Renal cortex interstitium (tissue), 11 donors: Measurements from ENCODE around the gene VASP. TPM values are rescaled to one million over a fixed set of nuclear protein-coding genes. Genes with fewer than 3 reads are reported as not detected.

Experiments used
- DNase-seq, 11 donors: peaks; one replicate each; pipeline ENCODE4 v3.0.0-alpha.2; 2013; ENCODE audit warnings: low read depth in 9 of 11, low spot score in 4 of 11; ENCODE audit errors: extremely low read depth in 1 of 11
- polyA plus RNA-seq, 3 donors: library from polyadenylated mRNA; unstranded; fragments of 120-200 nt; gene quantifications; one replicate each; pipeline ENCODE4 v1.2.1, GENCODE V29; 2013; ENCODE audit not compliant: insufficient read length in 3 of 3

VASP gene
- polyA plus RNA-seq, 3 donors = 49.0 to 57.7 (median 50.5) TPM

DNA sequence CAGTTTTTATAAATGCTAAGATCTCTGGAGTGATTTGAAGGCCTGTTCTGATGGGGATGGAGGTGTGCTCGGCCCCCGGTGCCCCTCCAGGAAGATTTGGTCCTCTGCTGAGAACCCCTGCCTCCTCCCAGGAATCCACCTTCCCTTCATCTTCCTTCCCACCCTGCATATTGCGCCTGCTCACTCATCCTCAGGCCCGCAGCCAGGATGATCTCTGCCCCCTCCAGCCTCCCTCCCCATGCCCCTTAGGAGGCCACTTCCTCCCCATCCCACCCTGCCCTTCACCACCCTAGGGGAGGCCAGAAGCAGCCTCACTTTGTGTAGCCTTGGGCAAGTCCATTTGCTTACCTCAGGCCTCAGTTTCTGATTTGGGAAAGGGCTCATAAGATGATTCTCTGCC lies 19.7 kb downstream of the VASP start:
- DNase-seq = no peak

DNA sequence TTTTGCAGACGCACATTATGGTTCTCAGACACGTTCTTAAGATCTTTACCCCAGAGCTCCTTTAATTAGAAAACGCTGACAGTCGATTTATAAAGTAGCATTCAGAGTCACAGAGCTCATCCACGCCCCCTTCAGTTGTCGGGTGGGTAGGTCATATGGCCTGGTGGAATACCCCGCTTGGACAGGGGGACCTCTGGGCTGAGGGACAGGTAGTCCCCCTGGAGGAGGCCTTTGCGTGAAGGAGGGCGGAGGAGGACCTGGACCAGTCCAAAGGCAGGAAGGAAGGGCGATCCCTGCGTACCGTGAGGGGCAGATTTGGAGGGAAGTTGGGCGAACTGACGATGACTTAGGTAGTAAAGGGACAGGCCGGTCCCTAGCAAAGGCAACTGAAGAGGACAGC lies 20.5 kb downstream of the VASP start:
- DNase-seq = no peak

GRCh38 chr19:45528149-45528743 lies 21.0 kb downstream of the VASP start:
- DNase-seq = no peak

DNA sequence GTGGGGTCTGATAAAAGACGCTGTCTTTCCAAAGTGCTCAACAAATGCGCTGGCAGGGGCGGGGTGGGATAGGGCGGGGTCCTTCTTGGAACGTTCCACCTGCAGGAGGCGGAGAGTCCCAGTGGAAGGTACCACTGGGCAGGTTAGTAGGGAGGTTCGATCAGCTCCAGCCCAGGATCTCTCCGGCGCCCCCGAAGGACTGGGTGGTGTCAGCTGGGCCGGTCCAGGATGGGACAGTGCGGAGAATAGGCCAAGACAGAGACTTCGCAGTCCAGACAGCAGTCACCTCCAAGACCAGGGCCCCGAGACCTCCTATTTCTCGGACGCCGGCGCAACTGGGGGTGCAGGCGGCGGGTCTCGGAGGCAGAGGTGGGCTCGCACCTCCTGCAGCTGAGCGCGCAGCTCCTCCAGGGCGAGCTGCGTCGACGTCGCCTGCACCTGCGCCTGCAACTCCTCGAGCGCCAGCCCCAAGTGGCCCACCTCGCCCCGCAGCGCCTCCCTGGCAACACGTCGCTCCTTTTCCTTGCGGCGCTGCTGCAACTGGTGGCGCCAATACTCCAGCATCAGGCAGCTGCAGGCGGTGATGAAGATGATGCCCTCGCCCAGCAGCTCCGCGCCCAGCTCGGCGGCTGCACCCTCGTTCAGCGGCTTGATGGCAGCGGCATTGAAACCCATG lies 21.6 kb downstream of the VASP start:
- peak in 1 of 11 donors; percentile 22 for DNase-seq

DNA sequence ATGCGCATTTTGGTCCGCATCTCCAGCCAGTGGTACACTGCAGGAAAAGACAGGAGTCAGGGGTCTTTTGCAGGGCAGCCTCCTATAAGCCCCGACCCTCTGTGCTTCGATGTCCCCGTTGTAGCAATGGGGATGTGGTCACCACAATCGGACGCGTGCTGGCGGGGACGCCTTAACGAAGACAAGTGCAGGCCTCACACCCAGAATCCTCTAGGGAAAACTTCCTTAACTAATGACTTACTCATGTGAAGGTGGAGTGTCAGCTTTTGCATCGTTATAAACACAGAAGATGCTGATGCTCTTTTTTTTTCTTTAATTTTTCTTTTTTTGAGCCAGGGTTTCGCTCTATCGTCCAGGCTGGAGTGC lies 22.1 kb downstream of the VASP start:
- DNase-seq = no peak

DNA sequence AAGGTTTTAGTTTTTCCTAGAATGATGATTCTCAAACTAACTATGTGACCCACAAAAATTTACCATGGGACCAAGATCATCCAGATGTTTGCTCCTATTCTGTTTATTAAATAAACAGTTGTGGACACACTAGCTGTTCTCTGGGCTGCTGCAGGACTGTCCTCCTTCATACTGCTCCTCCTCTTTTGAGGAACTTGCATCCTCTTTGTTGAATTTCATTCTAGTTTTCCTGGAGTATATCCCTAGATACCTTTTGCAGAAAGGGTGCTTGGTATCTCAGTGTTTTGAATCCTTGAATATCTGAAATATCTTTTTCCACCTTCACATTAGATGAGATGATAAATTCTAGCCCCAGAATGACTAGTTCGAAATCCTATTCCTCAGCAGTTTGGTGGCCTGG lies 24.1 kb downstream of the VASP start:
- no peak for DNase-seq

GRCh38 chr19:45539459-45539858 lies 32.2 kb downstream of the VASP start:
- DNase-seq = no peak

DNA sequence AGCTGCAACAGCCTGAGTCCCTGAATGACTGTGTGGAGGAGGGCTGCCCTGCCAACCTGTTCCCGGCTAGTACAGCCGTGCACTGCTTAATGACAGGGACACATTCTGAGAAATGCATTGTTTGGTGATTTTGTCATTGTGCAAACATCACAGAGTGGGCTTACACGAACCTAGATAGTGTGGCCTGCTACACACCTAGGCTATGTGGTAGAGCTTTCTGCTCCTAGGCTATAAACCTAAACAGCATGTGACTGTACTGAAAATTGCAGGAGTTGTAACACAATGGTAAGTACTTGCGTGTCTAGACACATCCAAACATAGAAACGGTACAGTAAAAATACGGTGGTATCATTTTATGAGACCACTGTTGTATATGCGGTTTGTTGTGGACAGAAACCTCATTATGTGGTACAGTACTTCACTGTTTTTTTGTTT lies 35.0 kb downstream of the VASP start:
- DNase-seq = no peak

DNA sequence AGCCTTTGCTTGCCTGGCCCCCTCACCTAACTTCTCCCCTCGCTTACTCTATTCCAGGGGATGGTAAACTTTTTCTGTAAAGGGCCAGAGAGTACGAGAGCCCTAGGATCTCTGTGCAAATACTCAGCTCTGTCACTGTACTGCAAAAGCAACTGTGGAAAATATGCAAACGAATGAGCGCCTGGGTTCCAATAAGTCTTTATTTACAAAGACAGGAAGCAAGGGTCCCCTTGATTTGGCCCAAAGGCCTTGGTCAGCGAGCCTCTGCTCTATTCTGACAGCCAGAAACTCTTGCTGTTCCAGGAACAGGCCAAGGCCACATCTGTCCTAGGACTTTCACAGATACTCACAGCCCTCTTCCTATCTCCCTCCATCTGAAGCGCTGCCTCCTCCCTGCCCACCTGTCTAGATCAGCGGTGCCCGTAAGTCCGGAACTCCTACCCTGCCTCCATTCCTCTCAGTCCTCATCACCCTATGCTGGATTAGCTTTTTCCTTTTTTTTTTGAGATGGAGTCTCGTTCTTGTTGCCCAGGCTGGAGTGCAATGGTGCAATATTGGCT lies 40.0 kb downstream of the VASP start:
- DNase-seq = no peak

- no peak for DNase-seq
Observed at GRCh38 chr19:45547965-45548609, 40.8 kb downstream of the VASP start.

DNA sequence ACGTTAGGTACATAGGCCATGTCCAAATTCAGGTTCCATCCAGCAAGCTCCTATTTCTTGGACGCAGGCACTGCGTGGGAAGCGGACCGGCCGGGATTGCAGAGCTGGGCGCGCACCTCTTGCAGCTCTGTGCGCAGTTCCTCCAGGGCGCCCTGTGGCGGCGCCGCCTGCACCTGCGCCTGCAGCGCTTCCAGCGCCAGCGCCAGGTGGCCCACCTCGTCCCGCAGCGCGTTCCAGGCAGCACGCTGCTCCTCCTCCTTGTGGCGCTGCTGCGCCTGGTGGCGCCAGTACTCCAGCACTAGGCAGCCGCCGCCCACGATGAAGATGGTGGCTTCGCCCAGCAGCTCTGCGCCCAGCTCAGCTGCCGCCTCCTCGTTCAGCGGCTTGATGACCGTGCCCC lies 46.2 kb downstream of the VASP start:
- peak in 4 of 11 donors; percentile 38 to 59 (median 41) for DNase-seq

DNA sequence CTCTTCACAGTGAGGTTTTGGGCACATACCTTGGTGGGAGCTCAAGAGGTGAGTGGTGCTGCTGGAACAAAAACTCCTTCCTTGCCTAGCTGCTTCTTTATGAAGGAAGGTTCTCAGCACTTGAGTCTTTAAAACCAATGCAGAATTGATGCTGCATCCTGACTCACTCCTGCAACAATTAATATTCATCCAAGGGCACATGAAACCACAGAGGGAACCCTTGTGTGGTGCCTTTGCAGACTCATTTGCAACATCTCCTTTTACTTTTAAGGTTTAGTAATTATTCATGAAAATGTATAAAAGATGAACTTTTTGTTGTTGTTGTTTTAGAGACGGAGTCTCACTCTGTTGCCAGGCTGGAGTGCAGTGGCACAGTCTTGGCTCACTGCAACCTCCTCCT lies 47.2 kb downstream of the VASP start:
- DNase-seq = no peak

DNA sequence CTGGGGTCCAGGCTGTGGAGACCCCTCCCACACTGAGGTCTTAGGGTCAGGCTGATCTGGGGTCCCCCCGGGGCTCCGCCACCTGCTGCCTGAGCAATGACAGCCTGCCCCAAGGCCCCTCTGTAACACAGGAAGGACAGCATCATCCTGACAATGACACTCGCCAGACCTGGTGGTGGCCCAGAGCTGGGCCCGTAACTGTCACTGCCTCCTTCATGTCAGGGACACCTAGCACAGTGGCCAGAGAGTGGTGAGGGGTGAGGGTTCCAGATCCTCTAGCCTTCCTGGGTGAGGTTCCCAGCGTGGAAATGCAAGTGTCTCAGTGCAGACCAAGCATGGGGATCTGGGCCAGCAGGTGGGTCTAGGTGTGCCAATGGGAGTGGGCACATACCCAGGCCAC lies 49.6 kb downstream of the VASP start:
- DNase-seq = no peak

- peak in 3 of 11 donors; percentile 25 to 40 (median 30) for DNase-seq
Observed at GRCh38 chr19:45558399-45558878, 51.2 kb downstream of the VASP start.

DNA sequence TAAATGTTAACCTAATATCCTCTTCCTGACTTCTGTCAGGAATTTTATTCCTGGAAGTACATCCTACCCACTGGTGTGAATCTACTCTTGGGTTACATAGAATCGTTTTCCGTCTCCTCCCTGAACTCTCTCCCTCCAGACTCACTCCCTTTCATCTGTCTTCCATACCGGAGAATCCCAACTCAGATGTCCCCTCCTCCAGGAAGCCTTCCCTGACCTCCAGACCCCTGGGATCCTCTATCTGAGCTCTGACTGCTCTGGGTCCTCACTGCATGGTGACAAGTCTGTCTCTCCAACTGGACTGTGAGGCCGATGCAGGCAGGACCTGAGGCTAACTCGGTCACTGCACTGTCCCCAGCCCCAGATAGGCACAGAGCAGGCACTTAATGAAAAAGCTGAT lies 52.8 kb downstream of the VASP start:
- no peak for DNase-seq

- no peak for DNase-seq
Observed at GRCh38 chr19:45560686-45561085, 53.4 kb downstream of the VASP start.

DNA sequence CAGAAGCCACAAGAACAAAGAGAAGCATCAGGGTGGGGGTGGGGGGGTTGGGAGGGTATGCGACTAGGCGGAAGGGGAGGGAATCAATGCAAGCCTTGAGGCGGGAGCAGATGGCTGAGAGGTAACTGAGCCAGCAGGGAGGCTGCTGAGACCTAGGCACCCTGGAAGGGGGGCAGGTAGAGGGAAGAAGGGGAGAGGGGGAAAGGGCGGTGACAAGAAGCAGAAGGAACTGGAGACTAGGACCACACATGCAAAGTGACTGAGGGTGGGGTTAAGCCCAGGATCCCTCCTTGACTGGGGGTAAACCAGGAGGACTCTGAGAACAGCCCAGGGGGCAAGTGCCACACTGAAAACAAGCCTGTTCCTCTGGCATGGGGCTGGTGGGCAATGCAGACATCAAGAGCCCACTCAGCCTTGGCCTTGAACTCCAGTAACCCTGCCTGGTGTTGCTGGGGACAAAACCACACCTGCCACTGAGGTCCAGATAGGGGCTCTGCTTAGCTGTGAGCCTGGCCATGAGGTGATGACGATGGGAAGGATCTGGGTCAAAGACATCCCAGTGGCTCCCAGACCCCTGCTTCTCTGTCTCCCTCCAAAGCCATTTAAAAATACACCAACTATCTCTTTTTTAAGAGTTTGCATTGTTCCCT lies 57.0 kb downstream of the VASP start:
- no peak for DNase-seq

GRCh38 chr19:45567609-45568008 lies 60.3 kb downstream of the VASP start:
- no peak for DNase-seq

GRCh38 chr19:45568732-45569131 lies 61.5 kb downstream of the VASP start:
- DNase-seq = no peak
